ENCODE data around the gene SORBS1.

SORBS1 gene

DNA sequence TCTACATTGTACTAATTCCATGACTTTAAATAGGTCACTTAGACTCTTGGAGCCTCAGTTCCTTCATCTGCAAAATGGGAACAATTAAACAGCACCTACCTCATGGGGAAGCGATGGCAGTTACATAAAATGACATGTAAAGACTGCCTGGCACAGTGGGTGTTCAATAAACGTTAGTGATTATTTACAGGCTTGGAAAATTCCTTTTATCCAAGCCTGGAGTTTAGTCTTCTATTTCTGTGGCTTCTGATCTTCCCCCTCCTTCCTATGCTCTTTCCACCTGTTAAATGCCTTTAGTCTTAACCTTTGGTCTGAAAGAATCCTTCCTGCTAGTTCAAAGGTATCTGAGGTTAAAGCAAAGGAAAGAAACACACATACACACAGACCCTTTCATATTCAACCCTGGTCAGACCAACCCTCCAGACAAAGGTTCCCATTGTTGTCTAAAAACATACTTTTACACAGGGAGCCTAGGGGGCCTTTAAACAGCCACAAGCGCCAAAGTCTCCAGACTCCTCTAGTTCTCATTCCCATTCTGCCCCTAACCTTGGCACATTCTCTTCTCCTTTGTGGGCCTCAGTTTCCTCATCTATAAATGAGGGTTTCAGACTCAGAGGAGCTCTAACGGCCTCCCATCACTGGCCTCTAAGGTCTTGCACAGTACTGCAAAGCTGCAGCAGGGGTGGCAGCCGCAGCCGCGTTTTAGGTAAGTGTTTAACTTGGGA, 21.4 kb downstream of the SORBS1 start:
- no peak overlapping the region for H3K4me3 ChIP-seq (ENCODE audit: low read length)

DNA sequence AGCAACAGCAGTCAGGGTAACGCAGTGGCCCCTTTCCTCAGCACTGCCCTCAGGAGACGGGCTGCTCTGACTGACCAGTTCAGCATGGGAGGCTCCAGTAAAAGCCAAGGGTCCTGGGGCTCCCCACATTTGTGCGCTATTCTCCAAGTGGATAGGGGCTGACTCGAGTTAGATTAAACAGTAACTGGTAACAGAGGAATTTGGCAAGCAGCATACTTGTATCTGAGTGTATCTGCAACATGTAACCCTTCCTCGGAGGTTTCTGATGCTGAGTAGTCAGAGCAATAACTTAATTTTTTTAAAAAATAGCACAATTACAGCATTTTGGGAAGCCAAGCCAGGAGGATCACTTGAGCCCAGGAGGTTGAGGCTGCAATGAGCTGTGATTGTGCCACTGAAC, 22.8 kb downstream of the SORBS1 start:
- no peak for TF ChIP-seq ZNF274 (IDR thresholded peaks at IDR 0.05; ENCODE audit: low read depth, low read length)

More for the DNA sequence above, 21.4 kb downstream of the SORBS1 start:
- no peak for TF ChIP-seq ZNF274 (IDR thresholded peaks at IDR 0.05; ENCODE audit: low read depth, low read length)

GRCh38 chr10:95537542-95537927, 23.6 kb downstream of the SORBS1 start:
- no peak for TF ChIP-seq ZNF274 (IDR thresholded peaks at IDR 0.05; ENCODE audit: low read depth, low read length)
- H3K4me3 ChIP-seq (ENCODE audit: low read length) = no peak overlapping the region

More for the DNA sequence above, 22.8 kb downstream of the SORBS1 start:
- no peak overlapping the region for H3K4me3 ChIP-seq (ENCODE audit: low read length)

- H3K4me3 ChIP-seq (ENCODE audit: low read length) = no peak overlapping the region
These were observed 24.2 kb downstream of the SORBS1 start for GRCh38 chr10:95536894-95537541.

GRCh38 chr10:95536017-95536416, 25.2 kb downstream of the SORBS1 start:
- H3K4me3 ChIP-seq (ENCODE audit: low read length) = no peak overlapping the region
- no peak for TF ChIP-seq ZNF274 (IDR thresholded peaks at IDR 0.05; ENCODE audit: low read depth, low read length)

More at GRCh38 chr10:95536894-95537541, 24.2 kb downstream of the SORBS1 start:
- TF ChIP-seq ZNF274 (IDR thresholded peaks at IDR 0.05; ENCODE audit: low read depth, low read length) = no peak

- TF ChIP-seq ZNF274 (IDR thresholded peaks at IDR 0.05; ENCODE audit: low read depth, low read length) = no peak
- H3K4me3 ChIP-seq (ENCODE audit: low read length) = no peak overlapping the region
These were observed 25.6 kb downstream of the SORBS1 start for GRCh38 chr10:95535526-95535925.

- TF ChIP-seq ZNF274 (IDR thresholded peaks at IDR 0.05; ENCODE audit: low read depth, low read length) = no peak
- no peak overlapping the region for H3K4me3 ChIP-seq (ENCODE audit: low read length)
These were observed 27.6 kb downstream of the SORBS1 start for GRCh38 chr10:95533590-95533989.

- no peak for TF ChIP-seq ZNF274 (IDR thresholded peaks at IDR 0.05; ENCODE audit: low read depth, low read length)
- no peak overlapping the region for H3K4me3 ChIP-seq (ENCODE audit: low read length)
These were observed 28.6 kb downstream of the SORBS1 start for GRCh38 chr10:95532536-95532935.

GRCh38 chr10:95531994-95532399, 29.2 kb downstream of the SORBS1 start:
- H3K4me3 ChIP-seq (ENCODE audit: low read length) = no peak overlapping the region
- TF ChIP-seq ZNF274 (IDR thresholded peaks at IDR 0.05; ENCODE audit: low read depth, low read length) = no peak

DNA sequence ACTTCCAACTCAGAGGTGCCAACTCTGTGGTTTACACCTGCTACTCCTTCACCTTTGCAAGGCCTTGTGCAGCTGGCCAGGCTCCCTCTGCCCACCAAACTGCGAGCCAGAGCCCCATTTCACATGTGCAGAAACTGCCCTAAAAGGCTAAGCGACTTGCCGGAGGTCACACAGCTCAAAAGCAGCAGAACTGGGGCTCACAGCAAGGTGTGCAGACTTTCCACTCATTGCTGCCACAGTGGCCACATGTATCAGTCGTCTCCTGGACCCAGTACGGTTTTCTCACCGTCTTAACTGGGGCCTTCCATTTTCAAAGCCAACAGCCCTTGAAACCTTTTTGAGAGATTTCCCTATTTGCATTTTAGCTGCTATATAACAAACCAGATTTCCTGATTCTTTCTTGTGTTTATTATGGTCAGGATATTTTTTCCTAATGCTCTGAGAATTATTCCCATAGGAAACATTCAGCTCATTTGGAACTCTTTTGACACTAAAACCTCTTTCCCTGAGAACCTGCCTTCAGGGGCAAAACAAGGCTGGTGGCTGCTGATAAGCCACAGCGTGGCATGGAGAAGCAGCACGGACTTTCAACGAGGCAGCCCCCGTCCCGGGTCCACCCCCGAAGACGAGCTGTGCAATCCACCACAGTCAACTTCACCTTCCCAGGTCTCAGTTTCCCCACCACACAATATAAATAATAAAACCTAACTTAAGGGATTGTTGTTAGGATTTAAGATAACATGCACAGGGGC, 29.9 kb downstream of the SORBS1 start:
- TF ChIP-seq ZNF274 (IDR thresholded peaks at IDR 0.05; ENCODE audit: low read depth, low read length) = no peak
- H3K4me3 ChIP-seq (ENCODE audit: low read length) = no peak overlapping the region

- no peak for TF ChIP-seq ZNF274 (IDR thresholded peaks at IDR 0.05; ENCODE audit: low read depth, low read length)
- no peak overlapping the region for H3K4me3 ChIP-seq (ENCODE audit: low read length)
These were observed 30.6 kb downstream of the SORBS1 start for GRCh38 chr10:95530561-95530960.

DNA sequence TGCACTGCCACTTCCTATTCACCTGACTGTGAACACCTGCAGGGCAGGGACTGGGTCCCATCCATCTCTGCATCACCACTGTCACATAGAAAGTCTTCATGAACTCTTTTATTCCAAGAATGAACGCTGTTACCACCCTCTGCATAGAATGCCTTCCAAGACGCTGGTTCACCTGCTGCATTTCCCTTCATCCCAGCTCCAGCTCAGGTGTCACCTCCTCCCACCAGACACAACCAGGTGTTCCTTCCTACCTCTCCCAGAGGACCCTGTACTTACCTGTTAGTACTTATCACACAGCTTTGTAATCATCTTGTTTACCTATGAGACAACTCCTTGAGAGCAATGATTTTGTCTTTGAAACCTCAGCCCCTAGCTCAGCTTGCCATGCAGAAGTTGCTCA, 31.1 kb downstream of the SORBS1 start:
- TF ChIP-seq ZNF274 (IDR thresholded peaks at IDR 0.05; ENCODE audit: low read depth, low read length) = no peak
- H3K4me3 ChIP-seq (ENCODE audit: low read length) = no peak overlapping the region

GRCh38 chr10:95526044-95526443, 35.1 kb downstream of the SORBS1 start:
- no peak for TF ChIP-seq ZNF274 (IDR thresholded peaks at IDR 0.05; ENCODE audit: low read depth, low read length)

DNA sequence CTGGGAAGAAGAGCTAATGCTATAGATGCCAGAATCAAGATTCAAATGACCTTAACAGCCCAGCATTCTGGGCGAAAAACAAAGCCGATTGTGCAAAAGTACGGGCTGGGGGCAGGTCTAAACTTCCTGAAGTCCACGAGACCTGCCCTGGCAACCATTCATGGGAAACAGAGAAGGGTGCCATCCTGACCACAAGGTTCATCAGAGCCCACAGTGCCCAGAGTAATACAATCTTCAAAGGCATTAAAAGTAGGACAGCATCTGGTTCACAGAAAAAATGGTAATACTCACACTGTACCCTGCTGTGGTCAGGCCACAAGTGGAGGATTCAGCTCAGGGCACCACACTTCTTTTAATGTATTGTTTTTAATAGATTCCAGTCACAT, 36.1 kb downstream of the SORBS1 start:
- no peak for TF ChIP-seq ZNF274 (IDR thresholded peaks at IDR 0.05; ENCODE audit: low read depth, low read length)
- no peak overlapping the region for H3K4me3 ChIP-seq (ENCODE audit: low read length)

More at GRCh38 chr10:95526044-95526443, 35.1 kb downstream of the SORBS1 start:
- H3K4me3 ChIP-seq (ENCODE audit: low read length) = no peak overlapping the region

All from GM08714 (cell line).